Measurements from ENCODE around the gene LIMCH1.
"Not testable (repeated sequence)": the region's sequence is repeated elsewhere in the genome, so short reads cannot be mapped to it uniquely, and the experiment has no call there.

LIMCH1 gene

GRCh38 chr4:41737491-41737890 lies 199.5 kb downstream of the LIMCH1 start:
- H3K4me1 Mint-ChIP-seq (ENCODE audit: low read depth); H3K27ac Mint-ChIP-seq; H3K9me3 Mint-ChIP-seq; H3K4me3 Mint-ChIP-seq; H3K36me3 Mint-ChIP-seq (ENCODE audit: low read depth): not testable (repeated sequence)
- H3K27me3 Mint-ChIP-seq = peaks cover 22% of the 10 kb centered on the region

- Mint-ChIP-seq H3K27me3 (peaks cover 47% of the 10 kb centered on the region), H3K27ac (no peak overlapping the region), H3K4me3 (no peak overlapping the region), H3K9me3 (peaks cover 3% of the 10 kb centered on the region), H3K4me1 (ENCODE audit: low read depth) (peaks cover 5% of the 10 kb centered on the region), H3K36me3 (ENCODE audit: low read depth) (peaks cover 11% of the 10 kb centered on the region)
Observed at GRCh38 chr4:41741354-41741753, 203.4 kb downstream of the LIMCH1 start.

GRCh38 chr4:41744572-41745291 lies 206.8 kb downstream of the LIMCH1 start:
- H3K27ac Mint-ChIP-seq = no peak overlapping the region
- H3K4me1 Mint-ChIP-seq (ENCODE audit: low read depth) = peaks cover 9% of the 10 kb centered on the region
- H3K4me3 Mint-ChIP-seq = no peak overlapping the region
- H3K9me3 Mint-ChIP-seq = peaks cover 3% of the 10 kb centered on the region
- peaks cover 77% of the 10 kb centered on the region for H3K27me3 Mint-ChIP-seq
- peaks cover 12% of the 10 kb centered on the region for H3K36me3 Mint-ChIP-seq (ENCODE audit: low read depth)

GRCh38 chr4:41745292-41746024 lies 207.5 kb downstream of the LIMCH1 start:
- H3K9me3 Mint-ChIP-seq = peaks cover 3% of the 10 kb centered on the region
- peaks cover 9% of the 10 kb centered on the region for H3K4me1 Mint-ChIP-seq (ENCODE audit: low read depth)
- peaks cover 12% of the 10 kb centered on the region for H3K36me3 Mint-ChIP-seq (ENCODE audit: low read depth)
- peaks cover 82% of the 10 kb centered on the region for H3K27me3 Mint-ChIP-seq
- H3K27ac Mint-ChIP-seq = no peak overlapping the region
- H3K4me3 Mint-ChIP-seq = no peak overlapping the region

- H3K27me3 Mint-ChIP-seq = peaks cover 83% of the 10 kb centered on the region
- H3K36me3 Mint-ChIP-seq (ENCODE audit: low read depth) = peaks cover 12% of the 10 kb centered on the region
- H3K4me3 Mint-ChIP-seq = no peak overlapping the region
- peaks cover 3% of the 10 kb centered on the region for H3K9me3 Mint-ChIP-seq
- H3K27ac Mint-ChIP-seq = no peak overlapping the region
- peaks cover 9% of the 10 kb centered on the region for H3K4me1 Mint-ChIP-seq (ENCODE audit: low read depth)
Observed at GRCh38 chr4:41746025-41746439, 208.1 kb downstream of the LIMCH1 start.

GRCh38 chr4:41746440-41747229 lies 208.7 kb downstream of the LIMCH1 start:
- H3K4me3 Mint-ChIP-seq = no peak overlapping the region
- H3K4me1 Mint-ChIP-seq (ENCODE audit: low read depth) = peaks cover 9% of the 10 kb centered on the region
- H3K9me3 Mint-ChIP-seq = peaks cover 3% of the 10 kb centered on the region
- H3K27ac Mint-ChIP-seq = no peak overlapping the region
- peaks cover 82% of the 10 kb centered on the region for H3K27me3 Mint-ChIP-seq
- peaks cover 12% of the 10 kb centered on the region for H3K36me3 Mint-ChIP-seq (ENCODE audit: low read depth)

GRCh38 chr4:41747230-41748055 lies 209.5 kb downstream of the LIMCH1 start:
- no peak overlapping the region for H3K27ac Mint-ChIP-seq
- no peak overlapping the region for H3K4me3 Mint-ChIP-seq

GRCh38 chr4:41748074-41748570 lies 210.2 kb downstream of the LIMCH1 start:
- H3K27ac Mint-ChIP-seq = no peak overlapping the region
- H3K4me3 Mint-ChIP-seq = no peak overlapping the region
- H3K9me3 Mint-ChIP-seq = no peaks in the 10 kb centered on the region
- peaks cover 9% of the 10 kb centered on the region for H3K4me1 Mint-ChIP-seq (ENCODE audit: low read depth)
- H3K36me3 Mint-ChIP-seq (ENCODE audit: low read depth) = peaks cover 12% of the 10 kb centered on the region
- H3K27me3 Mint-ChIP-seq = peaks cover 85% of the 10 kb centered on the region

More at GRCh38 chr4:41747230-41748055, 209.5 kb downstream of the LIMCH1 start:
- Mint-ChIP-seq H3K4me1 (ENCODE audit: low read depth) (peaks cover 9% of the 10 kb centered on the region), H3K9me3 (no peaks in the 10 kb centered on the region), H3K27me3 (peaks cover 84% of the 10 kb centered on the region), H3K36me3 (ENCODE audit: low read depth) (peaks cover 12% of the 10 kb centered on the region)

- no peak within 1 kb of the TSS for H3K27ac Mint-ChIP-seq
- H3K4me3 Mint-ChIP-seq = no peak within 1 kb of the TSS
- H3K4me1 Mint-ChIP-seq (ENCODE audit: low read depth) = peaks cover 9% of the 10 kb centered on the region
- peaks cover 92% of the 10 kb centered on the region for H3K27me3 Mint-ChIP-seq
- H3K36me3 Mint-ChIP-seq (ENCODE audit: low read depth) = peaks cover 12% of the 10 kb centered on the region
- no peaks in the 10 kb centered on the region for H3K9me3 Mint-ChIP-seq
Observed at GRCh38 chr4:41748571-41749475, 210.9 kb downstream of the LIMCH1 start, which contains the start of gene PHOX2B. Gene PHOX2B (minus strand): TSS chr4:41748725. CDS start chr4:41748610, 115 bp downstream.

- no peak overlapping the region for H3K4me3 Mint-ChIP-seq
- H3K27me3 Mint-ChIP-seq = peaks cover 90% of the 10 kb centered on the region
- H3K4me1 Mint-ChIP-seq (ENCODE audit: low read depth) = peaks cover 4% of the 10 kb centered on the region
- no peak overlapping the region for H3K27ac Mint-ChIP-seq
- no peaks in the 10 kb centered on the region for H3K9me3 Mint-ChIP-seq
- peaks cover 6% of the 10 kb centered on the region for H3K36me3 Mint-ChIP-seq (ENCODE audit: low read depth)
Observed at GRCh38 chr4:41749631-41750039, 211.7 kb downstream of the LIMCH1 start.

All from stimulated activated naive CD8-positive, alpha-beta T cell treated with anti-CD3 and anti-CD28 coated beads, Interleukin-15, Interleukin-2, amounts not matched to agents 100 ng/mL and 50 ng/mL, for 24 hours (primary cell).